Activated T-cell treated with anti-CD3 and anti-CD28 coated beads, Interleukin-2, amount 50 U/mL, for 4 hours (primary cell): Measurements from ENCODE around the gene CD300H. TPM values are rescaled to one million over a fixed set of nuclear protein-coding genes. Genes with fewer than 3 reads are reported as not detected.
"Not testable (repeated sequence)": the region's sequence is repeated elsewhere in the genome, so short reads cannot be mapped to it uniquely, and the experiment has no call there.

Experiments used
- ATAC-seq, 2 donors: fragments of 200-7000 bp; cut with Tn5 transposase; one replicate each; pipeline ENCODE4 v1.10.0; 2021
- DNase-seq: peaks from one replicate; pipeline ENCODE4 v3.0.0-alpha.2; 2020
- H3K27me3 Mint-ChIP-seq: one replicate; pipeline ENCODE4 v1.8.0; 2021; ENCODE audit warnings: low read depth, mixed read lengths
- H3K36me3 Mint-ChIP-seq: one replicate; pipeline ENCODE4 v1.8.0; 2022; ENCODE audit warnings: mixed read lengths; ENCODE audit not compliant: insufficient read depth
- H3K4me1 Mint-ChIP-seq: one replicate; pipeline ENCODE4 v1.8.0; 2021; ENCODE audit warnings: low read depth, mixed read lengths
- H3K4me3 Mint-ChIP-seq: one replicate; pipeline ENCODE4 v1.8.0; 2021; ENCODE audit warnings: mild to moderate bottlenecking, moderate library complexity, mixed read lengths
- H3K9me3 Mint-ChIP-seq: one replicate; pipeline ENCODE4 v1.8.0; 2021; ENCODE audit warnings: mixed read lengths
- total RNA-seq, 3 donors: library from RNA; stranded (reverse); gene quantifications; one replicate each; pipeline ENCODE4 v1.2.1, GENCODE V29; 2021

CD300H gene
- total RNA-seq, 3 donors from 2014 or later: not detected

GRCh38 chr17:74520790-74521480 is 46.4 kb downstream of the CD300H start:
- Mint-ChIP-seq H3K27me3 (peaks cover 48% of the 10 kb centered on the region), H3K9me3 (peaks cover 11% of the 10 kb centered on the region), H3K4me3 (no peak overlapping the region), H3K4me1 (peaks cover 16% of the 10 kb centered on the region), H3K36me3 (no peaks in the 10 kb centered on the region)
- DNase-seq: no peak
- no peak for ATAC-seq

DNA sequence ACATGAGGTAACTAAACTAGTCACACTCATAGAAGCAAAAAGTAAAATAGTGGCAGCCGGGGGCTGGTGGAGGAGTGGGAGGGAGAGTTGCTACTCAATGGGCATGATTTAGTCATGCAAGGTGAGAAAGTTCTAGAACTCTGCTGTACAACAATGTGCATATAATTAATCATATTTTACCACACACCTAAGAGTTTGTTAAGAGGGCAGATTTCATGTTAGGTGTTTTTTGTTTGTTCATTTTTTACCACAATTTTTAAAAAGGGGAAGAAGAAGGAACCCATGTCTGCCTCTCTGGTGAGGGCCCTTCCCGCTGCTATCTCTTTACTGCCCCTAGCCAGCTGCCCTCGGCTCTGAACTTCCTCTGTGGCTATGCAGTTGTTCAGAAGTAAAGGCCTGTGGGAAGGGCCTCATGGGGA is 47.3 kb downstream of the CD300H start:
- DNase-seq (no peak), ATAC-seq (peak; percentile 75 to 78)
- H3K27me3 Mint-ChIP-seq: peaks cover 41% of the 10 kb centered on the region
- peaks cover 16% of the 10 kb centered on the region for H3K4me1 Mint-ChIP-seq
- no peaks in the 10 kb centered on the region for H3K36me3 Mint-ChIP-seq
- H3K4me3 Mint-ChIP-seq: no peak overlapping the region
- H3K9me3 Mint-ChIP-seq: peaks cover 11% of the 10 kb centered on the region

GRCh38 chr17:74518413-74518981 is 48.8 kb downstream of the CD300H start:
- not testable (repeated sequence) for ATAC-seq, DNase-seq, H3K4me3 Mint-ChIP-seq, H3K36me3 Mint-ChIP-seq
- H3K9me3 Mint-ChIP-seq: peaks cover 21% of the 10 kb centered on the region
- H3K4me1 Mint-ChIP-seq: peaks cover 25% of the 10 kb centered on the region
- peaks cover 45% of the 10 kb centered on the region for H3K27me3 Mint-ChIP-seq

DNA sequence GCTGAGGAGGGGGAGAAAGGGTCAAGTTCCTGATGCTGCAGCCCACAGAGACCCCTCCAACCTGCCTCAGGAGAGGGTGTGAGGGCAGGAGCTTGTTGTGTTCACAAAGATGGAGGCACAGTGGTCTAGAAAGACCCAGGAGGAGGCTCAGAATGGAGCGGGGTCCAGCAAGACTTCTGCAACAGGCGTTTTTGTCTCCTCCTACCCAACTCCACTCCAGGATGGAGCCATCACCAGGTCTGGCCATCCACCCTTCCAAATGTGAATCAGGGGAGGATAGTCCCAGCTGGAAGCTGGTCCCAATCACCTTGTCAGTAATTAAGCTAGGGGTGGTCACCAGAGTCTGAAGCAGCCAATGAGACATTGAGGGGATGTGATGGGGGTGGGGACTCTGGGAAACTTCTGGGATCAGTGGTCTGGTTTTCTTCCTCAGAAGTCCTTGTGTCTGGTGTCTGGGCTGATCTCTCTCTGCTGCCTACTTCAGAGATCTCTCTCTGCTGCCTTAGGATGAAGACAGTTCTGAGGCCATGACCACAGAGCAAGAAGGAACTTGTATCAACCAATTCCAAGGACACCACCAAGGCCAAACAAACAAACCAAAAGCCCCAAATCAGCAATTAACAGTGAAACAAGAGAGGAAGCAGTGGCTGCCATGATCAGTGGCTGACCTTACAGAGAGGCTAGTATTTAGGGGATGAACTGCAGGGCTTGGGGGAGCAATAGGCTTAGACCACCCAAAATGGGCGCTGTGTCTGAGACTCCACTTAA is 50.6 kb downstream of the CD300H start:
- DNase-seq: no peak
- H3K9me3 Mint-ChIP-seq: peaks cover 21% of the 10 kb centered on the region
- H3K27me3 Mint-ChIP-seq: peaks cover 43% of the 10 kb centered on the region
- H3K36me3 Mint-ChIP-seq: peaks cover 9% of the 10 kb centered on the region
- peaks cover 36% of the 10 kb centered on the region for H3K4me1 Mint-ChIP-seq
- no peak overlapping the region for H3K4me3 Mint-ChIP-seq
- no peak for ATAC-seq

DNA sequence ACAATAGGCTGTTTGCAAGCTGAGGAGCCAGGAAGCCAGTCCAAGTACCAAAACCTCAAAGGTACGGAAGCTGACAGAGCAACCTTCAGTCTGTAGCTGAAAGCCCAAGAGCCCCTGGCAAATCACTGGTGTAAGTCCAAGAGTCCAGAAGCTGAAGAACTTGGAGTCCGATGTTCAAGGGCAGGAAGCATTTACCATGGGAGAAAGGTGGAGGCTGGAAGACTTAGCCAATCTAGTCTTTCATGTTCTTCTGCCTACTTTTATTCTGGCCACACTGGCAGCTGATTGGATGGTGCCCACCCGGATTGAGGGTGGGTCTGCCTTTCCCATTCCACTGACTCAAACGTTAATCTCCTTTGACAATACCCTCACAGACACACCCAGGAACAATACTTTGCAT is 51.4 kb downstream of the CD300H start:
- peaks cover 35% of the 10 kb centered on the region for H3K27me3 Mint-ChIP-seq
- ATAC-seq (no peak), DNase-seq (no peak)
- peaks cover 21% of the 10 kb centered on the region for H3K9me3 Mint-ChIP-seq
- H3K4me1 Mint-ChIP-seq: peaks cover 31% of the 10 kb centered on the region
- peaks cover 9% of the 10 kb centered on the region for H3K36me3 Mint-ChIP-seq
- H3K4me3 Mint-ChIP-seq: no peak overlapping the region

DNA sequence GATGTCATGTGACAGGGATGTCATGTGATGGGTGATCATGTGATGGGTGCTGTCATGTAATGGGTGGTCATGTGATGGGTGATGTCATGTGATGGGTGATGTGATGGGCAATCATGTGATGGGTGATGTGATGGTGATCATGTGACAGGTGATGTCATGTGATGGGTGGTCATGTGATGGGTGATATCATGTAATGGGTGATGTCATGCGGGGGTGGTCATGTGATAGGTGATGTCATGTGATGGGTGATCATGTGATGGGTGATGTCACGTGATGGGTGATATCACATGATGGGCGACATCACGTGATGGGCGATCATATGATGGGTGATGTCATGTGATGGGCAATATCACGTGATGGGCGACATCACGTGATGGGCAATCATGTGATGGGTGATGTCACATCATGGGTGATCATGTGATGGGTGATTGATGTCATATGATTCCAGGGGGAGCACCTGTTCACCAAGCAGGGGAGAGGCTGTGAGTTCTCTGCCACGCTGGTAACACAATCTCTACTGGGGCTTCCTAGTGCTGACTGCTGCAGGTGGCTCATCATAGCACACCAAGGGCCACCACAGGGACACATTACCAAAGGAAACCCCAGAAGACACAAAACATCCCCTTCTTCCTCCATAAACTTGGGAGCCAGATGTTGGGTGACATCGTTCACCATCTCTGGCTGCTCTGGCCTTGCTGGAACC is 52.5 kb downstream of the CD300H start:
- DNase-seq (no peak), ATAC-seq (peak in 1 of 2 donors; percentile 10)
- Mint-ChIP-seq H3K4me3 (peak overlapping the region; percentile 72), H3K36me3 (peaks cover 9% of the 10 kb centered on the region), H3K27me3 (peaks cover 27% of the 10 kb centered on the region), H3K9me3 (peaks cover 21% of the 10 kb centered on the region), H3K4me1 (peaks cover 23% of the 10 kb centered on the region)

DNA sequence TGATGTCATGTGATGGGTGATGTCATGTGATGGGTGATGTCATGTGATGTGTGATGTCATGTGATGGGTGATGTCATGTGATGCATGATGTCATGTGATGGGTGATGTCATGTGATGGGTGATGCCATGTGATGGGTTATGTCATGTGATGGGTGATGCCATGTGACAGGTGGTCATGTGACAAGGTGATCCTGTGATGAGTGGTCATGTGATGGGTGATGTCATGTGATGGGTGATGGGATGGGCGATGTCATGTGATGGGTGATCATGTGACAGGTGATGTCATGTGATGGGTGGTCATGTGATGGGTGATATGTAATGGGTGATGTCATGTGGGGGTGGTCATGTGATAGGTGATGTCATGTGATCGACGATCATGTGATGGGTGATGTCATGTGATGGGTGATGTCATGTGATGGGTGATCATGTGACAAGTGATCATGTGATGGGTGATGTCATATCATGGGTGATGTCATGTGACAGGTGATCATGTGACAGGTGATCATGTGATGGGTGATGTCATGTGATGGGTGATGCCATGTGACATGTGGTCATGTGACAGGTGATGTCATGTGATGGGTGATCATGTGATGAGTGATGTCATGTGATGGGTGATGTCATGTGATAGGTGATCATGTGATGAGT is 53.2 kb downstream of the CD300H start:
- peaks cover 21% of the 10 kb centered on the region for H3K9me3 Mint-ChIP-seq
- peak overlapping the region; percentile 72 for H3K4me3 Mint-ChIP-seq
- peaks cover 22% of the 10 kb centered on the region for H3K4me1 Mint-ChIP-seq
- H3K27me3 Mint-ChIP-seq: peaks cover 27% of the 10 kb centered on the region
- H3K36me3 Mint-ChIP-seq: peaks cover 9% of the 10 kb centered on the region
- DNase-seq: no peak
- ATAC-seq: peak; percentile 23 to 24

GRCh38 chr17:74512624-74513091 is 54.7 kb downstream of the CD300H start:
- Mint-ChIP-seq H3K4me1 (peaks cover 22% of the 10 kb centered on the region), H3K27me3 (peaks cover 22% of the 10 kb centered on the region), H3K36me3 (peaks cover 9% of the 10 kb centered on the region), H3K9me3 (peaks cover 10% of the 10 kb centered on the region), H3K4me3 (no peak overlapping the region)
- no peak for DNase-seq
- peak; percentile 78 to 88 for ATAC-seq

GRCh38 chr17:74512036-74512435 is 55.3 kb downstream of the CD300H start:
- no peak overlapping the region for H3K4me3 Mint-ChIP-seq

More at GRCh38 chr17:74512036-74512435, 55.3 kb downstream of the CD300H start:
- Mint-ChIP-seq H3K36me3 (peaks cover 9% of the 10 kb centered on the region), H3K27me3 (peaks cover 22% of the 10 kb centered on the region), H3K9me3 (peaks cover 10% of the 10 kb centered on the region), H3K4me1 (peaks cover 22% of the 10 kb centered on the region)
- no peak for ATAC-seq
- DNase-seq: no peak

Other genes starting within 250 kb of the CD300H start
- gene KIF19, start 241.3 kb downstream of the CD300H start, total RNA-seq: not detected
- gene BTBD17, start 205.6 kb downstream of the CD300H start, total RNA-seq: not detected
- gene GPR142, start 200.0 kb downstream of the CD300H start, total RNA-seq: not detected
- under 1 TPM; 0.49 to 0.76 (median 0.63) TPM for gene GPRC5C, start 135.4 kb downstream of the CD300H start, total RNA-seq
- 1 to 10 TPM; 1.3 to 2.6 (median 2.1) TPM for gene CD300A, start 100.9 kb downstream of the CD300H start, total RNA-seq
- gene CD300LB, start 36.0 kb downstream of the CD300H start, total RNA-seq: not detected
- gene CD300C, start 21.4 kb downstream of the CD300H start, total RNA-seq: not detected
- gene CD300LD, start 24.8 kb upstream of the CD300H start, total RNA-seq: not detected
- gene CD300E, start 56.2 kb upstream of the CD300H start, total RNA-seq: not detected
- not detected for gene CD300LF, start 145.4 kb upstream of the CD300H start, total RNA-seq
- under 1 TPM; 0.29 to 0.98 (median 0.33) TPM for gene RAB37, start 169.7 kb upstream of the CD300H start, total RNA-seq
- 100 to 1,000 TPM; 124 to 138 (median 137) TPM for gene NHERF1, start 181.1 kb upstream of the CD300H start, total RNA-seq
- gene NAT9, start 208.8 kb upstream of the CD300H start, total RNA-seq: 10 to 100 TPM; 63.1 to 68.7 (median 65.9) TPM